GM21360 (cell line): ENCODE results near the gene CZIB.
"Not testable (repeated sequence)": the region's sequence is repeated elsewhere in the genome, so short reads cannot be mapped to it uniquely, and the experiment has no call there.

ENCODE experiments used
- ATAC-seq: cut with Tn5 transposase; IDR thresholded peaks from one replicate; pipeline ENCODE4 v1.9.1; 2021; ENCODE audit warnings: mild to moderate bottlenecking, moderate library complexity; ENCODE audit not compliant: unreplicated experiment

The CZIB gene

DNA sequence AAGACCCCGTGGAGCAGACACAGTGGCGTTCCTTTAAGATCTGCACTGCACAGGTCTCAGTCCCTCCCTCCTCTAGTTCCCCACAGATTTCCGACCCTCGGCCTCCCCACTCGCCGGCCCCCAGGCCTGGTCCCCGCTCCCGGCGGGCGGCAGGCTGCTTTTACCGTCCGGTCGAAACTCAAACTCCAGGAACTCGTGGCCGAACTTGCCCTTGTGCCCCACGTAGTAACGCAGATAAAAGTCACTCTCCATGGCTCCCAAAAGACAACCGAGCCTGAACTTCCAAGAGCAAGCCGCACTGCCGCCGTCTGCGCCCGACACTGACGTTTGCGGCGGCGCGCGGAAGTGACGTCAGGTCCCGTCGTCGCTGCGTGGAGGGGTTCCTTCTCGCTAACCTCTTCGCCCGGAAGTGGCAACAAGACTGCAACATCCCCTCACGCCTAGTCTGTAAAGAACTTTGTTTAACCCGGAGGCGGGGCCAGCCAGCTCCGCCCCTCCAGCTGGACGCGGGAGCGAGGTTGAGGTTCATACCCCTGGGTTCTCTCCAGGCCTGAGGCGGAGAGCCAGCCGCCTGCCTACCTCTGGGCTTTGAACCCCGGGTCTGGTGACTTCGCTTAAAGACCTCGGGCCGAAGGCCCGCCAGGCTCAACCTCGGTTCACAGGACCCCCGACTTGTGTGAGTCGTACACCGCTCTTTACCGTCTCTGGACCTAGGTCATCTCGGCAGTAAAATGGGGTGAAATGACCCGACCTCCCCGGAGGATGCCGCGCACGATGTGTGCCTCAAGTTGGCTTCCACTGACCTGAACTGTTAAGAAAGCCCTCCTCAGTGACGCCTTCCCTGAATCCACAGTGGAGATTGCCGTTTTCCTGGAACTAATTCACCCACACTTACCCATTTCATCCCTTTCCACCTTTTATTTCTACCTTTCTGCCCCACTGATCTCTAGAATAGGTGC is 18.0 kb upstream of the CZIB start, which contains the start of gene MAGOH:
Gene MAGOH (minus strand): TSS at position 322 of the 959 bp plus-strand sequence. CDS start 70 bp downstream, at position 252.
- peak; percentile 93 for ATAC-seq

- ATAC-seq: no peak
Observed at GRCh38 chr1:53237638-53238037, 17.2 kb upstream of the CZIB start.

GRCh38 chr1:53220962-53221286 is 490 bp upstream of the CZIB start:
- no peak for ATAC-seq

DNA sequence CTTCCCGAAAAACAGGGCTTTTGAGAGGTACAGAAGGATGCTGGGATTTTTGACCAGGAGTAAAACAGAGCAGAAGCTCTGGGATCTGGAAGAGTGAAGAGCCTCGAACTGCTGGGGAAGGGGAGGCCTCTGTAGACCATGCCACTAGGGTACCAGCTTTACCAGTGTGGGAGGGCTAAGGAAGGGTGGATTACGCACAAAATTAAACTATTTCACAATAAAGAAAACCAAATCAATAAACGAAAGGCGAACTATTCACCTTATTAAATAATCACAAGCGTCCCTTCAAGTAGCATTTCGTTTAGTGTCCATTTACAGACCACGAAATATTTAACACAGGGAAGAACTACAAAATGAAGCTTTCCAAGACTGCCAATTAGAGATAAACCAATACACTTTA is 723 bp downstream of the CZIB start:
- no peak for ATAC-seq

DNA sequence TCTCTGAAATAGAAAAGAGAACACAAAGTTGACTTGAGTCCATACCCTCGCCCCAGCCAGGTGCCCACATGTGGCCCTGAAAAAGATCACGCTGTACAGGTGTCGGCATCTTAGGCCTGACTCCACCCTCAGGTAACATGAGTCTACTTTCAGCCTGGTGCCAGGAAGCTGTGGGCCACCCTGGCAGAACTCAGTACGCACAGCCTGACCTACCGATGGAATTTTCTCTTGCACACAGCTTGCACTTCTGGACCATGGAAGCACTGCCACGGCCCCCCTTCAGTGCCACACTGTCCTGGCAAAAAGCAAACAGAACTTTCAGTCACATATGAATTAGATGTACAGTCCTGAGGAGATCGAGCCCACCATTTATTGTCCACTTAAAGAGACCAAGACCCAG is 2.2 kb downstream of the CZIB start:
- no peak for ATAC-seq

DNA sequence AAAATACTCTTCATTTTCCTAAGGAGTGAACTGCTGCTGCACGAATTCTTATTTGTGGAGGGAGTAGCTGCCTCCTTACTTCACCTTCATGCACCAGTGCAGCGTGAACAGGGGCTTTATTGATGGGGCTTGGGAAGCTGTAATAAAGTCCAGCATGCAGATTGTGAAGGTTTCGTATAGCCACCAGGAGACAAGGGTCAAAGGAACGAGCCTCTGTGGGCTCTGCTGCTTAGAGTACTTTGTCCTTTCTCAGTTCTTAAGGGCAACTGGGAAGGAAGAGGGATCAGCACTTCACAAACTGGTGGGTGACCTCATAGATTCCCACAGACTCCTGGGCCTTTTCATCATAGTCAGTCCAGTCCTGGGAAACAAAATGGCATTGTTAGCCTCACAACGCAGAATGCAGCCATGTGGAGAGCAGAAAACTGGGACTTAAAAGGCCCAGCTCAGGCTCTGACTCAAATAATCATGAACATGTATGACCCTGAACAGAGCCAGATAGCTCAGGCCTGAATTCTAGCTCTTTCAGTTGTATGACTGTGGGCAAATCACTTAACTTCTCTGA is 6.0 kb downstream of the CZIB start:
- ATAC-seq: no peak

DNA sequence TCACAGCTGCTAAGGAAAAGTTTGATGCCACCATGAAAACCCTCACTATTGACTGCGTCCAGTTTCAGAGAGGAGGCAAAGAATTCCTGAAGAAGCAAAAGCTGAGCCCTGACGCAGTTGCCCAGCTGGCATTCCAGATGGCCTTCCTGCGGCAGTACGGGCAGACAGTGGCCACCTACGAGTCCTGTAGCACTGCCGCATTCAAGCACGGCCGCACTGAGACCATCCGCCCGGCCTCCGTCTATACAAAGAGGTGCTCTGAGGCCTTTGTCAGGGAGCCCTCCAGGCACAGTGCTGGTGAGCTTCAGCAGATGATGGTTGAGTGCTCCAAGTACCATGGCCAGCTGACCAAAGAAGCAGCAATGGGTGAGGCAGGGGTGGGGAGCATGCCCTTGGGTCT is 9.5 kb downstream of the CZIB start:
- no peak for ATAC-seq

DNA sequence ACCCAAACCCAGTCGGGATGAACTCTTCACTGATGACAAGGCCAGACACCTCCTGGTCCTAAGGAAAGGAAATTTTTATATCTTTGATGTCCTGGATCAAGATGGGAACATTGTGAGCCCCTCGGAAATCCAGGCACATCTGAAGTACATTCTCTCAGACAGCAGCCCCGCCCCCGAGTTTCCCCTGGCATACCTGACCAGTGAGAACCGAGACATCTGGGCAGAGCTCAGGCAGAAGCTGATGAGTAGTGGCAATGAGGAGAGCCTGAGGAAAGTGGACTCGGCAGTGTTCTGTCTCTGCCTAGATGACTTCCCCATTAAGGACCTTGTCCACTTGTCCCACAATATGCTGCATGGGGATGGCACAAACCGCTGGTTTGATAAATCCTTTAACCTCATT is 10.1 kb downstream of the CZIB start:
- no peak for ATAC-seq

- no peak for ATAC-seq
Observed at GRCh38 chr1:53207726-53208125, 12.7 kb downstream of the CZIB start.

GRCh38 chr1:53206735-53207379 is 13.6 kb downstream of the CZIB start:
- ATAC-seq: no peak

DNA sequence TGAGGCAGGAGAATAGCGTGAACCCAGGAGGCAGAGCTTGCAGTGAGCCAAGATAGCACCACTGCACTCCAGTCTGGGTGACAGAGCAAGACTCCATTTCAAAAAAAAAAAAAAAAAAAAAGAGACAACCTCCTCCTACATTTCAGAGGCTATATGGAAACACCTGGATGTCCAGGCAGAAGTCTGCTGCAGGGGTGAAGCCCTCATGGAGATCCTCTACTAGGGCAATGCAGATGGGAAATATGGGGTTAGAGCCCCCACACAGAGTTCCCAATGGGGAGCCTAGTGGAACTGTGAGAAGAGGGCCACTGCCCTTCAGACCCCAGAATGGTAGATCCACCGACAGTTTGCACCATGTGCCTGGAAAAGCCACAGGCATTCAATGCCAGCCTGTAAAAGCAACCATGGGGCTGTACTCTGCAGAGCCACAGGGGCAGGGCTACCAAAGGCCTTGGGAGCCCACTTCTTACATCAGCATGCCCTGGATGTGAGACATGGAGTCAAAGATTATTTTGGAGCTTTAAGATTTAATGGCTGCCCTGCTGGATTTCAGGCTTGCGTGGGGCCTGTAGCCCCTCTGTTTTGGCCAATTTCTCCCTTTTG is 14.2 kb downstream of the CZIB start:
- not testable (repeated sequence) for ATAC-seq

GRCh38 chr1:53205496-53205895 is 14.9 kb downstream of the CZIB start:
- ATAC-seq: not testable (repeated sequence)

GRCh38 chr1:53203466-53203865 is 17.0 kb downstream of the CZIB start:
- no peak for ATAC-seq

DNA sequence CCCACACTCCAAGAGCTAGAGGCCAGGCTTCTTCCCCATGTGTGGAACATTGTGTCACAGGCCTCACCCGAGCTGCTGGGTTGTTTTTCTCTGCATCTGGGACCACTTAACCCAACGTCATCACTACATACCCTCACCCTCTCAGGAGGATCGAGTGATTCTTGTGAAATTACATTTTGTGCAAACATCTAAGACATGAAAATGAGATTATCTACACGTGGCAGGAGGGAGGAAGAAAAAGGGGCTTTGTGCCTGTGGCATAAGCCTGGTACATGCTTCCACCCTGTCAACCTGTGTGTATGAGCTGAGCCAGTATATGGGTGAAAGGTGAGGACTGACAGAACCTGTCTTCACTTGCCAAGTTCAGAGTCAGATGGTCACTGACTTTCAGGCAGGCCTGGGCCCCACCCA is 22.2 kb downstream of the CZIB start:
- ATAC-seq: no peak

GRCh38 chr1:53197291-53198200 is 22.9 kb downstream of the CZIB start:
- ATAC-seq: no peak

DNA sequence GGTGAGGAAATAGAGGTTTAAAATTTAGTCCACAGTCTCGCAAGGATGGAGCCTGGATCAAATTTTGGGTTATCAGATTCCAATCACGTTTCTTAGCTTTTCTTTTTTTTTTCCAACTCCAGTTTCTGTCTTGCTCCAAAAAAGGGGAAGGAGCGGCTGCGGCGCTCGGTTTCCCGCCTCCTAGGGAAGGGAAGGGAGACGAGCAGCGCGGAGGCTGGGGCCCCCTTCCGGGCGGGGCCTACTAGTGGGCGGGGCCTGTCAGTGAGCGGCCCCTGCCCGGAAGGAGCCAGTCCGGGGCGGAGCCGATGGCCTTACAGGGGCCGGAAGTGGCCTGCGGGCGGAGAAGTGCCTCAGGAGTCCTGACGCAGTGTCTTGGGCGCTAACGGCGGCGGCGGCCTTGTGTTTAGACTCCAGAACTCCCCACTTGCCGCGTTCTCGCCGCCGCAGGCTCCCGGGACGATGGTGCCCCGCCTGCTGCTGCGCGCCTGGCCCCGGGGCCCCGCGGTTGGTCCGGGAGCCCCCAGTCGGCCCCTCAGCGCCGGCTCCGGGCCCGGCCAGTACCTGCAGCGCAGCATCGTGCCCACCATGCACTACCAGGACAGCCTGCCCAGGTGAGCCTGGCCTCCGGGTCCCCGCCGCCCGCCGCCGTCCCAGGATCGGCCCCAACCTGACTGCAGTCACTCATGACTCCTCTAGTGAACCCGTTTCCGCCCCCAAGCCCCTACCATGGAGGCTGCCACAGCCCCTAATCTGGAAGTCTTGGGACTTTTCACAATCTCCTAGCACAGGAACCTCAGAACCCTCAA is 23.7 kb downstream of the CZIB start, which contains the start of gene CPT2:
Gene CPT2 (plus strand): TSS at position 340 of the 806 bp plus-strand sequence. CDS start 120 bp downstream, at position 460.
- peak; percentile 97 for ATAC-seq

DNA sequence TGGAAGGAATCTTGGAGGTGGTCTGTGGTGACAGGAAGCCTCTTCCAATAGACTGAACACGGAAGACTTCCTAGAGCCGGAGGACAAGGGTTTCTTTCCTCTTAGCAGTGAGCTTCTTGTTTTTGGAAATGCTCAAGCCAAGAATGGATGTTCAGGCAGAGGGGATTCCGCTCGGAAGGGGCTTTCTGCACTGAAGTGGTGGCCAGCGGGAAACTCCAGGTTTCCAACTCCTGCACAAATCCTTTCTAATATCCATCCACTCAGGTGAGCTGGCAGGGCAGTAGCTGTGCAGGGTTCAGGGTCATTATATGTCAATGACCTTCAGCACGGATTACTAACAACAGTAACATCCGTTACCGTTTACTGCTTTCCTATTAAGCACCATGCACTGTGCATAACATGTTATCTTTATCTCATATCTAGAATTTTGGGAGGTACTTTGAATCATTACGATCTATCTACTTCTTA is 24.4 kb downstream of the CZIB start:
- ATAC-seq: no peak

DNA sequence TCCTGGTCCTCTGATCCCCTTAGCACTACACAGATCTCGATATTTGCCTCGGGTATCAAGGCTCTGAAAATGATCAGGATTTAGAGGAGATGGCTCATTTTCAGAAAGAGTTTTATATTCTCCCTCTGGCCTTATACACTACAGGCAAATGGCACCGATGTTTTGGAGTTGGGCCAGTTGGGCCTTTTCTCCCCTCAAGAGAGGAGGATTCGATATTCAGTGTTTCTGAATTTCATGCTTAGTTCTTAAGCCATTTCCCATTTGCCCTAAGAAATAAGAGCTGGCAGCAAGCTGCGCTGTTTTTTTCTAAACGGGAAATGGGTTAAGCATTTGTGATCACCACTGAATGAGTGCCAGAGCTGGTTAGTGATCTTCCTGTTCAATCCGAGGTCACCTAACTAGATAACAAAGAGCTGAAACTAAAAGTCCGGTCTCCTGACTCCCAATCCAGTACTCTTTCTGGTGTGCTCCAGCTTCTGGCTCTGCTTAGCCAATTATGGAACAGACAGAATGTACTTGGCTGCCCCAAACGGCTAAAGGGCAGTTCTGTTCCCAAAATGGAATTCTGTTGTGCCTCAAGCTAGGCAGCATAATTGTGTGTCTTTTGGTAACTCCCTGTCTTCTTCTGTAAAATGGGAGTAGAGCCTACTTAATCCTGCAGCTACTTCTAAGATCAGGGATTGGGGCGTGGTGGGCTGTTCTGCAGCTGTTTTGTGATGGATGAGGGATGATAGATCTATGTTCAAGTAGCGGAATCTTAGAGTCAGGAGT is 25.0 kb downstream of the CZIB start:
- ATAC-seq: no peak

DNA sequence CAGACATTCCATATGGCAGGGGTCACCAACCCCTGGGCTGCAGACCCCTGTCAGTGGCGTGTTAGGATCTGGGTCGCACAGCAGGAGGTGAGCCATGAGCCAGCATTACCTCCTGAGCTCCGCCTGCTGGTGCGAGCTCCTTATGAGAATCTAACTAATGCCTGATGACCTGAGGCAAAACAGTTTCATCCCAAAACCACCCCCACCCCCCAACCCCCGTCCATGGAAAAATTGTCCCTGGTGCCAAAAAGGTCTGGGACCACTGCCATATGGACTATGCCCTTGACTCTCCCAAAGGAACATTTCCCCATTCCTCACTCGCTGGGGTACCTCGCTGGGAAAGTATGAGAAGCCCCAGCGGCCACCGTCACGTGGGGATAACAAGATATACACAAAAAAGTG is 30.2 kb downstream of the CZIB start:
- ATAC-seq: no peak
